ENCODE measurements around the gene ADAM12.
"Not testable (repeated sequence)": the region's sequence is repeated elsewhere in the genome, so short reads cannot be mapped to it uniquely, and the experiment has no call there.

The ADAM12 gene

GRCh38 chr10:126263006-126263676 is 125.1 kb downstream of the ADAM12 start:
- DNase-seq (ENCODE audit: low spot score) = no peak

- DNase-seq (ENCODE audit: low spot score) = no peak
Observed at GRCh38 chr10:126262233-126262838, 125.9 kb downstream of the ADAM12 start.

- no peak for DNase-seq (ENCODE audit: low spot score)
Observed at GRCh38 chr10:126259760-126260479, 128.4 kb downstream of the ADAM12 start.

GRCh38 chr10:126256864-126257263 is 131.4 kb downstream of the ADAM12 start:
- DNase-seq (ENCODE audit: low spot score) = no peak

- DNase-seq (ENCODE audit: low spot score) = no peak
Observed at GRCh38 chr10:126255313-126255712, 133.0 kb downstream of the ADAM12 start.

- DNase-seq (ENCODE audit: low spot score) = no peak
Observed at GRCh38 chr10:126253611-126253998, 134.7 kb downstream of the ADAM12 start.

GRCh38 chr10:126252884-126253610 is 135.2 kb downstream of the ADAM12 start:
- peak; percentile 76 for DNase-seq (ENCODE audit: low spot score)

- DNase-seq (ENCODE audit: low spot score) = no peak
Observed at GRCh38 chr10:126251778-126252407, 136.4 kb downstream of the ADAM12 start.

GRCh38 chr10:126250527-126251310 is 137.6 kb downstream of the ADAM12 start:
- DNase-seq (ENCODE audit: low spot score) = no peak

GRCh38 chr10:126250045-126250444 is 138.2 kb downstream of the ADAM12 start:
- DNase-seq (ENCODE audit: low spot score) = no peak

GRCh38 chr10:126247446-126247975 is 140.8 kb downstream of the ADAM12 start:
- DNase-seq (ENCODE audit: low spot score) = no peak

GRCh38 chr10:126246396-126246795 is 141.9 kb downstream of the ADAM12 start:
- not testable (repeated sequence) for DNase-seq (ENCODE audit: low spot score)

- DNase-seq (ENCODE audit: low spot score) = no peak
Observed at GRCh38 chr10:126245501-126245900, 142.8 kb downstream of the ADAM12 start.

GRCh38 chr10:126243971-126244370 is 144.3 kb downstream of the ADAM12 start:
- DNase-seq (ENCODE audit: low spot score) = no peak

- DNase-seq (ENCODE audit: low spot score) = no peak
Observed at GRCh38 chr10:126243306-126243705, 145.0 kb downstream of the ADAM12 start.

- no peak for DNase-seq (ENCODE audit: low spot score)
Observed at GRCh38 chr10:126242397-126243260, 145.6 kb downstream of the ADAM12 start.

- no peak for DNase-seq (ENCODE audit: low spot score)
Observed at GRCh38 chr10:126240483-126240882, 147.8 kb downstream of the ADAM12 start.

GRCh38 chr10:126239844-126240243 is 148.4 kb downstream of the ADAM12 start:
- no peak for DNase-seq (ENCODE audit: low spot score)

GRCh38 chr10:126235979-126236851 is 152.1 kb downstream of the ADAM12 start:
- no peak for DNase-seq (ENCODE audit: low spot score)
